GM08714 (cell line): ENCODE measurements around the gene RBFOX1.

Experiments
- H3K4me3 ChIP-seq: fragments of 200-500 bp; sonication (Bioruptor generic); 2 replicates; pipeline ENCODE4 v1.5.1; 2014; ENCODE audit warnings: mild to moderate bottlenecking, low read length, inconsistent platforms
- ZNF274 ChIP-seq: IDR thresholded peaks from 2 replicates; pipeline ENCODE4 v1.6.1; 2012; ENCODE audit warnings: mild to moderate bottlenecking, low read depth, low read length

RBFOX1 gene

DNA sequence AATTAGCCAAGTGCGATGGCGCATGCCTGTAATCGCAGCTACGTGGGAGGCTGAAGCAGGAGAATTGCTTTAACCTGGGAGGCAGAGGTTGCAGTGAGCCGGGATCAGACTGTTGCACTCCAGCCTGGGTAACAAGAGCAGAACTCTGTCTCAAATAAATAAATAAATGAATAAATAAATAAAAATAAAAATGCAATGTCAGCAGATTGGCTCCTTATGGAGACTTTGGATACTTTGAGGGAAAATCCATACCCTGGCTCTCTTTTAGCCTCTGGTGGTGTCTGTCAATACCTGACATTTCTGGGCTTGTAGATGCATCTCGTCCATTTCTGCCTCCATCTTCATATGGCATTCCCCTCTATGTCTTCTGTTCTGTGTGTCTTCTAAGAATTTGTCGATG is 66.7 kb downstream of the RBFOX1 start:
- no peak for TF ChIP-seq ZNF274
- no peak overlapping the region for H3K4me3 ChIP-seq

DNA sequence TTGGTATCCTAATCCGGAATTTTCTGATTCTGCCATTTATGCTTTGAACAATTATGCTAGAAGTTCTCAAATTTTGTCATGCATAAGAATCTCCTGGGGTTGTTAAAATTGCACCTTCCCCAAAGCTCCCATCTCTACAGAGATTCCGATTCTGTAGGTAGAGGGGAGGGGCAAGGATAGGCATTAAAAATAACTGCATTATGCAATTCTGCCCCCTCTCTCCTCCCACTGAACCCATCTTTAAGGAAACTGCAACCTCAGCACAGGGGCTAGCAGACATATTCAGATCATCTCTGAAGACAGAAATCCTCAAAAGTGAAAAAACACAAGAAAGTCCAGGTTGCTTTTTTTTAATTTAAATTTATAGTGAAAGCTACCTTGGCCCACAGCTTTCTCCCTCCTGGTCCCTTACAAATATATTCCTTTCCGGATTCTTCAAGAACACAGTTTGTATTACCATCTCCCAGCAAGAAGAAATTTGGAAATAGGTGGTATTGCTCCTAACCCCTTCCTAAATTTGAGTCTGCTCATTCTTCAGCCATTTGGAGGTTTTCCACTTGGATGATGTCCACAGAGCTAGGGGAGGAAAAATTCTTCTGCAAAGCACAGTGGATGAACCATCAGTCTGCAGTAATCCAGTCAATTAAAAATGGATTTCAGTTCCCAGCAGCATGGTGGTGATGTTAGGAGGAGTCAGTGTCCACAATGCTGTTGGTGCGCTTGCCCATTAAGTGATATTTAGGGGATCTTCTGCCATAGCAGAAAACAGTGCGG is 67.7 kb downstream of the RBFOX1 start:
- no peak for TF ChIP-seq ZNF274
- no peak overlapping the region for H3K4me3 ChIP-seq

DNA sequence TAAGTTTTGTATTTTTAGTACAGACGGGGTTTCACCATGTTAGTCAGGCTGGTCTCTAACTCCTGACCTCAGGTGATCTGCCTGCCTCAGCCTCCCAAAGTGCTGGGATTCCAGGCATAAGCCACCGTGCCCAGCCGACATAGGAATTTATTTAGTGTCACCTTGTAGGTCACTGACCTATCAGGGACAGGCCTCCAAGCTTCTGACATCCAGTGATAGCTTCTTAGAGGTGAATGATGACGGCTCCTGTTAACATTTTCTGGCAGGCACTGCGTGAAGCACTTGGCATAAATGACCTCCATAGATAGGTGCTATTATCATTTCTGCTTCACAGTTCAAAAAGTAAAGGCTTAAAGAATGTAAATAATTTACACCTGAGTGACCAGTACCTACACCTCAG is 71.6 kb downstream of the RBFOX1 start:
- no peak for TF ChIP-seq ZNF274
- no peak overlapping the region for H3K4me3 ChIP-seq

DNA sequence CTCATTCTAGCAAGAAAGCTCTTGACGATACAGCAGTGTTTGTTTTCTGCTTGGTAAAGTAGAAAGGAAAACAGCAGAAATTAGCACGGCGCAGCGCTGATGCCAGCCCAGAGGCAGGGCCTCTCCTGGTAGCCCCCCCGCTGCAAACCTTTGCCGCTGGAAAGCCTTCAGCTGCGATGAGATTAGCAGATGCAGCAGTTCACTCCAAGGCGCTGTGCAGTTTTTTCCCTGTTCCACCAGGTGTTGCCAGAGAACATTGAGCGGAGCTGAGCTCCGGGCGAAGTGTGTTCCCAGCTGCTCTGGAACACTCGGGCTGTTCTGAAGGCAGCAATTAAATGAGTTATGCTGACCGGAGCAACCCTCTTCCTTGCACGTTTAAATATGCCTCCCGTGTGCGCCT is 72.5 kb downstream of the RBFOX1 start:
- no peak for TF ChIP-seq ZNF274
- no peak overlapping the region for H3K4me3 ChIP-seq

DNA sequence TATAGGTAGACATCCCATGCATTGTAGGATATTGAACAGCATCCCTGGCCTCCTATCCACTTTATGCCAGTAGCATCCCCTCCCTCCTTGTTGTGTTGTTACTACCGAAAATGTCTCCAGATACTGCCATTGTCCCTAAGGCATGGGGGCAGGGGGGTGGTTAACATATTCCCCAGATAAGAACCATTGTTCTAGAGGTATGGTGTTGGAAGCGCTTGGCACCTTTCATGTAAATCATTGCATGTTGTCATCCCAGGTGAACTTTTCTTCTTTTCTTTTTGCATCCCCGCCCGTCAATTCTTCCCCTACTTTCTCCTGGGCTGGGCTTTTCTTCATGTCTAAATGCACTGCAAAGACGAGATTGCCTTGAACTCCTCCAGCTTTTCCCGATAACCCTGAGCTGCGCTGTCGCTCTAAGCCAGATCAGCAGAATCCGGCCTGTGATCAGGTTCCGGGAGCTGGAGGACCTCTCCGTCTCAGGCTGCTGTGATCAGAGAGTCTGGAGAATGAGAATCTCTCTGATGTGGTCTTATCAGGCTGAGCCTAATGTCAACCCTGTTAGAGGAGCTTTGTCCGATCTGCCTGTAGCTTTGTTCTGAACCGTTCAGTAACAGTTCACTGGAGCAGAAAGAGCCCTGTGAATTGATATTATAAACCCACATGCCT is 76.2 kb downstream of the RBFOX1 start:
- no peak overlapping the region for H3K4me3 ChIP-seq
- no peak for TF ChIP-seq ZNF274

DNA sequence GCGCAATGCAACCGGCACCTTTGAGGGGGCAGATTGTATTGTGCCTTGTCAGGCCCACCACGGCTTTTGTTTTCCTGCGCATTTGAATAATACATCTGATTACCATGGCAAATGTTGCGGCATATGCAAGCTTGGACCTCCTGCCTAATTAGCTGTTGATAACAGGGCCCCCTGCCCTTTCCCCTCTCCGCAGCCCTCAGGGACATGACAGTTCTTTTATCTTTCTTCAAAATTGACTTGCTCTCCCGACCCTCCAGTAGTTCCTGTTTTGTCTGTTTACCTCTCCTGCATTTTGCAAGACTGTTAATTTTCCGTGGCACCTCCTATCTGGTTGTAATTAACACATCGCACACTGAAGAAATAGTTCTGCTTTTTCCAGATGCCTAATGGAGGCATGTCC is 86.8 kb downstream of the RBFOX1 start:
- H3K4me3 ChIP-seq = no peak overlapping the region
- no peak for TF ChIP-seq ZNF274

DNA sequence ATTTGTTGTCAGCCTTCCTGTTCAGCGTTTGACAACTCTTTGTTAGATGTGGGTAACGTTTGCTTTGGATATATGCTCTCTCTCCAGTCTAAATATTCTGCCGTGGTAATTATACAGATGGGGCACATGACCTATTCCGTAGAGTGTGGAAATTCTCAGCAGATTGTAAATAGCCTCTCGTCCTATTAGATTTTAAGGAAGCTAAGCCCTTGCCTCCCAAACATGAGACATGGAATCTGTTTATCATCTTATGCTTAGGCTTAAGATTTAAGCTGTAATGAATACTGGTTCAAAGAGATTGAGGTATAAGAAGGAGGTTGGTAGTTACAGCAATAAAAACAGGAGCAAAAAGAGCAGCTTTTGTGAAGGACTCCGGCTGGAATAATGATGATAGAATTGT is 87.4 kb downstream of the RBFOX1 start:
- H3K4me3 ChIP-seq = no peak overlapping the region
- no peak for TF ChIP-seq ZNF274

DNA sequence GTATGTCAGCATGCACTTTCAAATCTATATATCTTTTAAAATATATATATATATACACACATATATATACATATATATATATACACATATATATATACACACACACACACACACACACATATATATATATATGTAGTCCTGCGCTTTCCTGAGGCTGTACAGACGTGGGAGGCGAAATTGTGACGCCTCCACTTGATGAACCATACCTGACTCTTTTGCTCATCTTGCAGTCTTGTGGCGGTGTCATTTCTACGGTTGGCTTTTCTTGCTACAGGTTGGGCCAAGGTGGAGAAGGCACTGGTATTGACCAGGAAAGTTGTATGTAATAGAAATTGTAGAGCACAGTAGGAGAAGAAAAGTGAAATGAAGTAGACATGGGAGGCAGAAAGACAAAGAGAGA is 88.2 kb downstream of the RBFOX1 start:
- no peak overlapping the region for H3K4me3 ChIP-seq
- TF ChIP-seq ZNF274 = no peak

DNA sequence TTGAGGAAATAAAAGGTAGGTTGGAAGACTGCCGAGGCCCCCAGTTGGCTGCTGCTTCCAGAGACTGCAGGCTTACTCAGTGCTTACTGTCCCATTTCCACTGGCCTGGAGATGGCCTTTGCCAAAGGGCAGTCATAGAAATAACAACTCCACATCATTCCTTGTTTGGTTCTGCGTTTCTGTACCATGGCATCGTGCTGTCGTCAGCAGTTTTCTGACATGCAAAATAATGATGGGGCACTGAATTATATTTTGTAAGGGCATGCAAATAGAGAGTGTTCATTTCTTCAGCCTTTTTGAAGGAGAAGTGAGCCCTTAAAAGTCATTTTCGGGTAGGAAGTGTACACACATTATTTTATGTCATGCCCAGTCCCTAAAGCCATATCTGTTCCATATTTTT is 88.9 kb downstream of the RBFOX1 start:
- no peak overlapping the region for H3K4me3 ChIP-seq
- no peak for TF ChIP-seq ZNF274

DNA sequence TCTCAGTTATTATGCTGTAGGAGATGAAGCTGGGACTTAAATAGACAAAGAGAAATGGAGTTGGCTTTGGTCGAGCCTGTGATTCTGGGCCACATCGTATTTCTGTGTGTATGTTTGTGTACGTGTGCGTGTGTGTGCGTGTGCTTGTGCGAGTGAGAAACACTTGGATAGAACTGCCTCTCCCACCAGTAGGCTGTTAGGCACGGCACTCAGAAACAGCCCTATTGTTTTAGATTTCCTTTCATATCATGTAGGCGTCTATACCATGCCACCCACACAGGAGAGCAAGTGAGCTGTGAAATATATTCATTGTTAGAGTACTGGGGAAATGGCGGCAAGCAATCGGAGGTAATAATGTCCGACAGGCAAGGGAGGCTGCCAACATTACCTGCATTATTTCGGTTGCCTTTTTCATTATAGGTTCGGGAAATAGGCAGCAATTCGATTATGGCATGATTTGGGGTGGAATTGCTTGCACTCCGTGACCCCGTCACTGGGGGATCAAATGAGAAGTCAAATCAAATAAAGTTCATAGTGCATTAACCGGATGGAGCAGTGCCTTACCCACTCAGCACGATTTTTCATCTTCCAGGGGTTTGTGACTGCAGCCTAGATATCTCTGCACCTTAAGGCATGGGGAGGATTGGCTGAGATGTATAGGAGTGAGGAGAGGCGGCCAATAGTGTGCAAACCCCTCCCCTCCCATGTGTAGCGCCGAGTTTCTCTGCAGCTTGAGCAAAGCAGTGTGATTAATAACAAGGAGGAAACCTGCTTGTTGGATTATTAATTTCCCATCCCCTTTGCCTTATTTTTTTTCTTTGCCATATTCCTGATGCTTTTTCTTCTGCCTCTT is 89.6 kb downstream of the RBFOX1 start:
- no peak overlapping the region for H3K4me3 ChIP-seq
- TF ChIP-seq ZNF274 = no peak

DNA sequence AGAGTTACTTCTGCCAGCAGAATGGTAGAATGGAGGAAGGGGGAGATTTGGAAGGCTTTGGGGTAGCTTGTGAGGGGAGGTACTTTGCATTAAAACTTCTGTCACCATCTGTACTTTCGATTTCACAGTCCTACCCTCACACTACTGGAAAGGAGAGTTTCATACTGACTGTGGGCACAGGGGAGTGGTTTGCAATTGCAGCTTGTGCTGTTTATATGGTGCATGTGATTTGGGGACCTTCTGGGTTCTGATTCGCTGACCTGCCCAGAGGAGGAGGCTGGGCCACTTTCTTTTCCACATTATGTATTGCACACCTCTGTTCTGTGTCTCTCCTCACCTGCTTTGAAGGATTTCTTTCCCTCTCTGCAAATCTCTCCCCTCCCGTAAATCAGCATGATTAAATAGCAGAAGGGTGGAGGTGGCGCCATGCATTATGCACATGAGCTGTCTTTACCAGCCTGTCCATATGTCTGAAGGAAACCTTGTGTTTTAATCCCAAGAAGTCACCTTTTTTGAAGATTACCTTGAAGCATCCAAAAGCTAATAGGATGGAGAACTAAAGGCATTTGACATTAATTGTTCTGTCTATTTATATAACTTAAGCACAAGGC is 90.9 kb downstream of the RBFOX1 start:
- H3K4me3 ChIP-seq = no peak overlapping the region
- no peak for TF ChIP-seq ZNF274

DNA sequence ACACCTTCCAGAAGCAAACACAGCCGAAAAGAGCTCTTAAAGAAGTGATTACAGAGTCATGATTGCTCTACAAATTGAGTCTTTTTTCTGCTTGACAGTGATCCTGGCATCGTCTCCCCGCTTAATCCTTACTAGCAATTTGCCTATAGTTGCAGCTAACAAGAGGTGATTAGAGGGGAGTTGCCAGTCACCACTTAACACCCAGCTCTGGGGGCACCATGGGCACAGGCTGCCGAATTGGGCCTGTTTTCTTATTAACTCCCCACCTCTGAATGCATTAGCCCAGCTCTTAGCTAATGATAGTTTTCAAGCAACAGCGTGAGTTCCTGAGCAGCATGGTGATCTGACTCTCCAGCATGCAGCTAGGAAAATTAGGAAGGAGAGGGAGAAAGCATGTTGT is 93.5 kb downstream of the RBFOX1 start:
- H3K4me3 ChIP-seq = no peak overlapping the region
- no peak for TF ChIP-seq ZNF274

DNA sequence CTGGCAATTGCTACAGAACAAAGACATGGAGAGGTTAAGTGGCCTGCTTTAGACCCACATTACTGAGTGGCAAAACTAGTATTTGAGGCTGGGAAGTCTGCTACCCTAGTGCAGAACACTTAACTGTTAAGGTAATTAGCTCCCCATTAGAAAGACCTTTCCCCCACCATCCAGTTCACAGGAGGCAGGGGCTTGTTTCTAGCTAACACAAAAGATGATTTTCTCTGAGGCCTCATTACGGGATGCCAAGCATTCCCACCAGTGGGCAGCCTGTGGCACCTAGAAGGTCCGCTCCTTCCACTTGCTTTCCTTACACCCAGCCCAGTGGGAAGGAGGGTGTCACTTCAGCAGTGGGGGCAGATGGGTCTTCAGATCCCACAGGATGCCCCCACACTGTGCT is 99.1 kb downstream of the RBFOX1 start:
- no peak overlapping the region for H3K4me3 ChIP-seq
- no peak for TF ChIP-seq ZNF274

DNA sequence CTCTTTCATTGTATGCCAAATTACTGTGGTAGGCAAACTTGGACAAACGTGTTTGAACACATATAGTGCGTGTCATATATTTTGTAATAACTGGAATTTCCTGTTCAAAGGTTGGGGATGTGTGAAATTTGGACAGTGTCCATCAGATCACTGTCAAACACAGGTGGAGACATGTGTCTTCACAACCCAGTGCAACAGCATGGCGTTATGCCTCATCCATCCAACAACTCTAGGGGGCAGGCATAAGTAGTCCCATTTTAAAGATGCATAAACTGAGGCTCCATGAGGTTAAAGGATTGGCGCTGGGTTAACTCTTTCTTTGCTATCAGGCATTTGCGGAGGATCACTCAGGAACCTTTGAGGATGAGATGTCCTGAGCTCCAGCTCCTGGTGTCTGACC is 103.7 kb downstream of the RBFOX1 start:
- no peak overlapping the region for H3K4me3 ChIP-seq
- no peak for TF ChIP-seq ZNF274
